SK-N-SH treated with all-trans-retinoic acid at 6 μM for 48 hours (cell line): ENCODE measurements around the gene ABCG2.
"Not testable (repeated sequence)": the region's sequence is repeated elsewhere in the genome, so short reads cannot be mapped to it uniquely, and the experiment has no call there.

ENCODE experiments used
- ATAC-seq: fragments of 200-7000 bp; cut with Tn5 transposase; 3 replicates; pipeline ENCODE4 v1.9.1; 2020; ENCODE audit warnings: mild to moderate bottlenecking, moderate library complexity
- ARNTL ChIP-seq: fragments of 450-650 bp; formaldehyde crosslinking; IDR thresholded peaks from 2 replicates; pipeline ENCODE4 v1.5.0; 2020; ENCODE audit warnings: low read depth, mild to moderate bottlenecking, moderate library complexity, borderline replicate concordance
- CSDC2 ChIP-seq: fragments of 250-450 bp; sonication (Bioruptor Pico); IDR thresholded peaks from 2 replicates; pipeline ENCODE4 v1.5.0; 2020; ENCODE audit warnings: mild to moderate bottlenecking, moderate library complexity
- CSRNP3 ChIP-seq: fragments of 250-450 bp; sonication (Bioruptor Pico); IDR thresholded peaks from 2 replicates; pipeline ENCODE4 v1.5.1; 2021; ENCODE audit warnings: mild to moderate bottlenecking, moderate library complexity
- ESRRG ChIP-seq: fragments of 250-450 bp; sonication (Bioruptor Pico); IDR thresholded peaks from 2 replicates; pipeline ENCODE4 v1.6.1; 2021; ENCODE audit warnings: mild to moderate bottlenecking
- ISL1 ChIP-seq: fragments of 250-450 bp; sonication (Bioruptor Pico); IDR thresholded peaks from 2 replicates; pipeline ENCODE4 v2.1.2; 2022; ENCODE audit warnings: mild to moderate bottlenecking, moderate library complexity
- OSR1 ChIP-seq: fragments of 250-450 bp; sonication (Bioruptor Pico); IDR thresholded peaks from 2 replicates; pipeline ENCODE4 v1.8.0; 2022; ENCODE audit warnings: moderate library complexity, mild to moderate bottlenecking, inconsistent platforms
- POU6F1 ChIP-seq: fragments of 250-450 bp; sonication (Bioruptor Pico); IDR thresholded peaks from 2 replicates; pipeline ENCODE4 v1.8.0; 2021; ENCODE audit warnings: low read depth, mild to moderate bottlenecking, moderate library complexity, borderline replicate concordance
- PPARA ChIP-seq: fragments of 250-450 bp; sonication (Bioruptor Pico); IDR thresholded peaks from 2 replicates; pipeline ENCODE4 v1.5.0; 2020; ENCODE audit warnings: mild to moderate bottlenecking, borderline replicate concordance
- RARB ChIP-seq: fragments of 250-450 bp; sonication (Bioruptor Pico); IDR thresholded peaks from 2 replicates; pipeline ENCODE4 v1.8.0; 2021; ENCODE audit warnings: mild to moderate bottlenecking, moderate library complexity
- SNAI2 ChIP-seq: fragments of 250-450 bp; sonication (Bioruptor Pico); IDR thresholded peaks from 2 replicates; pipeline ENCODE4 v1.5.0; 2020; ENCODE audit warnings: mild to moderate bottlenecking, moderate library complexity
- TCF4 ChIP-seq: fragments of 250-450 bp; sonication (Bioruptor Pico); IDR thresholded peaks from 2 replicates; pipeline ENCODE4 v1.8.0; 2021; ENCODE audit warnings: mild to moderate bottlenecking, moderate library complexity, borderline replicate concordance
- TOX ChIP-seq: fragments of 250-450 bp; sonication (Bioruptor Pico); IDR thresholded peaks from 2 replicates; pipeline ENCODE4 v1.8.0; 2021; ENCODE audit warnings: mild to moderate bottlenecking, moderate library complexity, borderline replicate concordance
- ZC3H10 ChIP-seq: fragments of 250-450 bp; sonication (Bioruptor Pico); IDR thresholded peaks from 2 replicates; pipeline ENCODE4 v1.5.1; 2021; ENCODE audit warnings: mild to moderate bottlenecking, moderate library complexity
- ZFP30 ChIP-seq: fragments of 450-650 bp; formaldehyde crosslinking; IDR thresholded peaks from 2 replicates; pipeline ENCODE4 v1.5.0; 2022; ENCODE audit warnings: mild to moderate bottlenecking, moderate library complexity
- ZNF565 ChIP-seq: fragments of 450-650 bp; formaldehyde crosslinking; conservative IDR thresholded peaks from 2 replicates; pipeline ENCODE4 v1.5.0; 2020; ENCODE audit warnings: low read depth, mild to moderate bottlenecking, moderate library complexity
- ZNF70 ChIP-seq: fragments of 450-650 bp; formaldehyde crosslinking; IDR thresholded peaks from 2 replicates; pipeline ENCODE4 v1.5.0; 2020; ENCODE audit warnings: mild to moderate bottlenecking, moderate library complexity
- ZNF8 ChIP-seq: fragments of 450-650 bp; formaldehyde crosslinking; IDR thresholded peaks from 2 replicates; pipeline ENCODE4 v1.5.0; 2020; ENCODE audit warnings: mild to moderate bottlenecking, moderate library complexity
- TF ChIP-seq, protein P1 (sequence below): fragments of 250-450 bp; sonication (Bioruptor Pico); IDR thresholded peaks from 2 replicates; pipeline ENCODE4 v1.5.0; 2020; ENCODE audit warnings: mild to moderate bottlenecking, moderate library complexity
- TF ChIP-seq, protein P2 (sequence below): fragments of 250-450 bp; sonication (Bioruptor Pico); IDR thresholded peaks from 2 replicates; pipeline ENCODE4 v1.8.0; 2020; ENCODE audit warnings: mild to moderate bottlenecking, moderate library complexity, borderline replicate concordance
- TF ChIP-seq, protein P3 (sequence below): fragments of 250-450 bp; sonication (Bioruptor Pico); IDR thresholded peaks from 2 replicates; pipeline ENCODE4 v1.5.1; 2020; ENCODE audit warnings: low read depth, mild to moderate bottlenecking, moderate library complexity

ABCG2 gene

GRCh38 chr4:88130544-88131305 is 27.7 kb downstream of the ABCG2 start:
- ATAC-seq: no peak
- TF ChIP-seq, protein P1, sequence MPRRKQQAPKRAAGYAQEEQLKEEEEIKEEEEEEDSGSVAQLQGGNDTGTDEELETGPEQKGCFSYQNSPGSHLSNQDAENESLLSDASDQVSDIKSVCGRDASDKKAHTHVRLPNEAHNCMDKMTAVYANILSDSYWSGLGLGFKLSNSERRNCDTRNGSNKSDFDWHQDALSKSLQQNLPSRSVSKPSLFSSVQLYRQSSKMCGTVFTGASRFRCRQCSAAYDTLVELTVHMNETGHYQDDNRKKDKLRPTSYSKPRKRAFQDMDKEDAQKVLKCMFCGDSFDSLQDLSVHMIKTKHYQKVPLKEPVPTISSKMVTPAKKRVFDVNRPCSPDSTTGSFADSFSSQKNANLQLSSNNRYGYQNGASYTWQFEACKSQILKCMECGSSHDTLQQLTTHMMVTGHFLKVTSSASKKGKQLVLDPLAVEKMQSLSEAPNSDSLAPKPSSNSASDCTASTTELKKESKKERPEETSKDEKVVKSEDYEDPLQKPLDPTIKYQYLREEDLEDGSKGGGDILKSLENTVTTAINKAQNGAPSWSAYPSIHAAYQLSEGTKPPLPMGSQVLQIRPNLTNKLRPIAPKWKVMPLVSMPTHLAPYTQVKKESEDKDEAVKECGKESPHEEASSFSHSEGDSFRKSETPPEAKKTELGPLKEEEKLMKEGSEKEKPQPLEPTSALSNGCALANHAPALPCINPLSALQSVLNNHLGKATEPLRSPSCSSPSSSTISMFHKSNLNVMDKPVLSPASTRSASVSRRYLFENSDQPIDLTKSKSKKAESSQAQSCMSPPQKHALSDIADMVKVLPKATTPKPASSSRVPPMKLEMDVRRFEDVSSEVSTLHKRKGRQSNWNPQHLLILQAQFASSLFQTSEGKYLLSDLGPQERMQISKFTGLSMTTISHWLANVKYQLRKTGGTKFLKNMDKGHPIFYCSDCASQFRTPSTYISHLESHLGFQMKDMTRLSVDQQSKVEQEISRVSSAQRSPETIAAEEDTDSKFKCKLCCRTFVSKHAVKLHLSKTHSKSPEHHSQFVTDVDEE (CRISPR knock-in tag): no peak
- TF ChIP-seq PPARA (no peak), ARNTL (CRISPR knock-in tag) (no peak), TOX (CRISPR knock-in tag) (no peak), RARB (CRISPR knock-in tag) (no peak), ISL1 (CRISPR knock-in tag) (no peak), CSRNP3 (no peak), ZC3H10 (CRISPR knock-in tag) (no peak), ESRRG (CRISPR knock-in tag) (no peak), ZFP30 (CRISPR knock-in tag) (no peak), ZNF8 (CRISPR knock-in tag) (no peak), CSDC2 (no peak), ZNF70 (no peak), OSR1 (CRISPR knock-in tag) (no peak), TCF4 (CRISPR knock-in tag) (no peak)
- TF ChIP-seq, protein P2, sequence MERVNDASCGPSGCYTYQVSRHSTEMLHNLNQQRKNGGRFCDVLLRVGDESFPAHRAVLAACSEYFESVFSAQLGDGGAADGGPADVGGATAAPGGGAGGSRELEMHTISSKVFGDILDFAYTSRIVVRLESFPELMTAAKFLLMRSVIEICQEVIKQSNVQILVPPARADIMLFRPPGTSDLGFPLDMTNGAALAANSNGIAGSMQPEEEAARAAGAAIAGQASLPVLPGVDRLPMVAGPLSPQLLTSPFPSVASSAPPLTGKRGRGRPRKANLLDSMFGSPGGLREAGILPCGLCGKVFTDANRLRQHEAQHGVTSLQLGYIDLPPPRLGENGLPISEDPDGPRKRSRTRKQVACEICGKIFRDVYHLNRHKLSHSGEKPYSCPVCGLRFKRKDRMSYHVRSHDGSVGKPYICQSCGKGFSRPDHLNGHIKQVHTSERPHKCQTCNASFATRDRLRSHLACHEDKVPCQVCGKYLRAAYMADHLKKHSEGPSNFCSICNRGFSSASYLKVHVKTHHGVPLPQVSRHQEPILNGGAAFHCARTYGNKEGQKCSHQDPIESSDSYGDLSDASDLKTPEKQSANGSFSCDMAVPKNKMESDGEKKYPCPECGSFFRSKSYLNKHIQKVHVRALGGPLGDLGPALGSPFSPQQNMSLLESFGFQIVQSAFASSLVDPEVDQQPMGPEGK: no peak
- TF ChIP-seq, protein P3, sequence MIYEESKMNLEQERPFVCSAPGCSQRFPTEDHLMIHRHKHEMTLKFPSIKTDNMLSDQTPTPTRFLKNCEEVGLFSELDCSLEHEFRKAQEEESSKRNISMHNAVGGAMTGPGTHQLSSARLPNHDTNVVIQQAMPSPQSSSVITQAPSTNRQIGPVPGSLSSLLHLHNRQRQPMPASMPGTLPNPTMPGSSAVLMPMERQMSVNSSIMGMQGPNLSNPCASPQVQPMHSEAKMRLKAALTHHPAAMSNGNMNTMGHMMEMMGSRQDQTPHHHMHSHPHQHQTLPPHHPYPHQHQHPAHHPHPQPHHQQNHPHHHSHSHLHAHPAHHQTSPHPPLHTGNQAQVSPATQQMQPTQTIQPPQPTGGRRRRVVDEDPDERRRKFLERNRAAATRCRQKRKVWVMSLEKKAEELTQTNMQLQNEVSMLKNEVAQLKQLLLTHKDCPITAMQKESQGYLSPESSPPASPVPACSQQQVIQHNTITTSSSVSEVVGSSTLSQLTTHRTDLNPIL: no peak

GRCh38 chr4:88130003-88130402 is 28.4 kb downstream of the ABCG2 start:
- no peak for TF ChIP-seq POU6F1
- TF ChIP-seq CSRNP3: no peak
- no peak for TF ChIP-seq ZNF70
- TF ChIP-seq ZC3H10 (CRISPR knock-in tag): no peak
- TF ChIP-seq ZNF565: no peak
- TF ChIP-seq CSDC2: no peak
- TF ChIP-seq SNAI2: no peak
- TF ChIP-seq ISL1 (CRISPR knock-in tag): no peak
- TF ChIP-seq, protein P2: no peak
- TF ChIP-seq ZFP30 (CRISPR knock-in tag): no peak
- TF ChIP-seq TOX (CRISPR knock-in tag): no peak
- TF ChIP-seq OSR1 (CRISPR knock-in tag): no peak
- no peak for ATAC-seq

DNA sequence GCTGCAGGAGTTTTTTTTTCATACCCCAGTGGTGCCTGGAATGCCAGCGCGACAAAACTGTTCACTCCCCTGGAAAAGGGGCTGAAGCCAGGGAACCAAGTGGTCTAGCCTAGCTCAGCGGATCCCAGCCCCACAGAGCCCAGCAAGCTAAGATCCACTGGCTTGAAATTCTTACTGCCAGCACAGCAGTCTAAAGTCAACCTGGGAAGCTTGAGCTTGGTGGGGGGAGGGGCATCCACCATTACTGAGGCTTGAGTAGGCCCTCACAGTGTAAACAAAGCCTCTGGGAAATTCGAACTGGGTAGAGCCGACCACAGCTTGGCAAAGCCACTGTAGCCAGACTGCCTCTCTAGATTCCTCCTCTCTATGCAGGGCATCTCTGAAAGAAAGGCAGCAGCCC is 36.2 kb downstream of the ABCG2 start:
- not testable (repeated sequence) for ATAC-seq
